HepG2 (cell line): ENCODE measurements around the gene TOMM7. TPM values are rescaled to one million over a fixed set of nuclear protein-coding genes. Genes with fewer than 3 reads are reported as not detected.
"Not testable (repeated sequence)": the region's sequence is repeated elsewhere in the genome, so short reads cannot be mapped to it uniquely, and the experiment has no call there.

Source experiments
- ATAC-seq: fragments of 200-7000 bp; cut with Tn5 transposase; 3 replicates; pipeline ENCODE4 v1.9.1; 2020; ENCODE audit warnings: mild to moderate bottlenecking, moderate library complexity
- BruUV-seq: library from RNA; stranded (reverse); fragments of 400-500 nt; replicated peaks from 2 replicates; lab custom pipeline; 2021; lab: Mats Ljungman, UMichigan
- CTCF ChIA-PET: fragments of 300-600 bp; formaldehyde crosslinking; extraction: SDS; loops from one replicate; lab custom pipeline; 2021; ENCODE audit warnings: low total read pairs, inconsistent platforms, low intra/inter-chr PET ratio; lab: Yijun Ruan, JAX
- POLR2A ChIA-PET: fragments of 350-600 bp; sonication (Branson Sonifier 250); formaldehyde crosslinking; loops from one replicate; lab custom pipeline; 2020; ENCODE audit warnings: antibody characterized with exemption, inconsistent platforms; lab: Yijun Ruan, JAX
- DNase-seq: peaks from one replicate; pipeline ENCODE4 v3.0.0-alpha.2; 2015; ENCODE audit warnings: low spot score
- FAIRE-seq: peaks from 3 replicates; lab custom pipeline; 2011; peaks lifted over from hg19 to GRCh38; lab: Jason Lieb, UNC
- H2AFZ ChIP-seq: one replicate; pipeline ENCODE4 v1.6.1; 2011; ENCODE audit warnings: low read length, inconsistent platforms
- H3K27ac ChIP-seq: fragments of 300-600 bp; 3 replicates; pipeline ENCODE4 v1.8.0; 2011; ENCODE audit warnings: mixed run types, mild to moderate bottlenecking, mixed read lengths, low read length, inconsistent platforms; ENCODE audit not compliant: insufficient read depth; ENCODE audit errors: extremely low read length
- H3K27me3 ChIP-seq, 2 experiments: fragments of 200-600 bp in 1 of 2; 2 replicates in 1 of 2; 3 replicates in 1 of 2; pipeline versions ENCODE4 v1.6.0 to v1.8.0; 2011; ENCODE audit warnings: low read length in 2 of 2, mild to moderate bottlenecking in 2 of 2, moderate library complexity in 2 of 2, inconsistent platforms in 1 of 2; ENCODE audit not compliant: insufficient read depth in 2 of 2, control insufficient read depth in 1 of 2
- H3K36me3 ChIP-seq, 2 experiments: fragments of 200-600 bp in 1 of 2; replicated peaks in 1 of 2; 2 replicates in 1 of 2; 3 replicates in 1 of 2; pipeline versions ENCODE4 v1.5.1 to v1.8.0; 2011; ENCODE audit warnings: low read length in 2 of 2, inconsistent platforms in 1 of 2; ENCODE audit not compliant: insufficient read depth in 2 of 2, control insufficient read depth in 1 of 2
- H3K4me1 ChIP-seq: 2 replicates; pipeline ENCODE4 v1.5.1; 2012; ENCODE audit warnings: low read length, inconsistent platforms; ENCODE audit not compliant: insufficient read depth
- H3K4me2 ChIP-seq: 2 replicates; pipeline ENCODE4 v1.6.0; 2011; ENCODE audit warnings: low read depth, low read length, inconsistent platforms
- H3K4me3 ChIP-seq, 3 experiments: fragments of 200-600 bp in 1 of 3; sonication (generic), shearing (Covaris generic) in 1 of 3; replicated peaks in 1 of 3; 2 replicates each; pipeline ENCODE4 v1.5.1; 2011 to 2016; ENCODE audit warnings: low read length in 3 of 3, inconsistent platforms in 2 of 3, low read depth in 2 of 3, mild to moderate bottlenecking in 2 of 3, control low read depth in 1 of 3, mixed read lengths in 1 of 3; ENCODE audit not compliant: insufficient read depth in 1 of 3
- H3K79me2 ChIP-seq: one replicate; pipeline ENCODE4 v1.6.1; 2011; ENCODE audit warnings: low read length, inconsistent platforms; ENCODE audit not compliant: insufficient read depth
- H3K9ac ChIP-seq: 2 replicates; pipeline ENCODE4 v1.6.0; 2011; ENCODE audit warnings: mild to moderate bottlenecking, low read depth, low read length, inconsistent platforms; ENCODE audit not compliant: insufficient read depth
- H3K9me3 ChIP-seq: 2 replicates; pipeline ENCODE4 v1.5.1; 2012; ENCODE audit warnings: mild to moderate bottlenecking, low read length
- H4K20me1 ChIP-seq: 2 replicates; pipeline ENCODE4 v1.6.0; 2011; ENCODE audit warnings: inconsistent platforms, mild to moderate bottlenecking, low read length, moderate library complexity; ENCODE audit not compliant: insufficient read depth
- ARNT ChIP-seq: fragments of 450-650 bp; IDR thresholded peaks from 2 replicates; pipeline ENCODE4 v1.6.1; 2017
- DDIT3 ChIP-seq: sonication (generic); formaldehyde crosslinking; IDR thresholded peaks from 2 replicates; pipeline ENCODE4 v1.4.0; 2020; ENCODE audit warnings: mild to moderate bottlenecking, missing genetic modification reagents
- EED ChIP-seq: sonication (generic); formaldehyde crosslinking; IDR thresholded peaks from 2 replicates; pipeline ENCODE4 v1.5.0; 2020; ENCODE audit warnings: mild to moderate bottlenecking, missing genetic modification reagents
- IRF2 ChIP-seq: IDR thresholded peaks from 2 replicates; pipeline ENCODE4 v1.6.1; 2018; ENCODE audit warnings: missing genetic modification reagents, missing compliant biosample characterization
- PRMT3 ChIP-seq: sonication (generic); formaldehyde crosslinking; IDR thresholded peaks from 2 replicates; pipeline ENCODE4 v1.8.1; 2022; ENCODE audit warnings: low read depth, mild to moderate bottlenecking, moderate library complexity, missing genetic modification reagents, borderline replicate concordance
- ZFP37 ChIP-seq: sonication (generic); formaldehyde crosslinking; IDR thresholded peaks from 2 replicates; pipeline ENCODE4 v1.4.0; 2020; ENCODE audit warnings: missing genetic modification reagents, borderline replicate concordance
- ZNF431 ChIP-seq: sonication (generic); formaldehyde crosslinking; IDR thresholded peaks from 2 replicates; pipeline ENCODE4 v1.9.0; 2022; ENCODE audit warnings: missing genetic modification reagents, low read depth, mild to moderate bottlenecking, borderline replicate concordance
- ZNF550 ChIP-seq: sonication (generic); formaldehyde crosslinking; IDR thresholded peaks from 2 replicates; pipeline ENCODE4 v1.4.0; 2020; ENCODE audit warnings: mild to moderate bottlenecking, missing genetic modification reagents, borderline replicate concordance
- WGBS: methylation state at CpG from one replicate; pipeline ENCODE4 v1.1.6; 2017; ENCODE audit warnings: low lambda C conversion rate; 5-methylcytosine and 5-hydroxymethylcytosine counted together
- in situ Hi-C: cut with HindIII; loops from 2 replicates; pipeline ENCODE4 v1.10.0; 2017; ENCODE audit warnings: low pct_unique_long_range_greater_than_20kb; ENCODE audit not compliant: extremely low pct_ligation_motif_present
- intact Hi-C: fragments of 100-400 bp; cut with micrococcal nuclease; formaldehyde crosslinking; loops from one replicate; pipeline ENCODE4 v1.10.0; 2022; ENCODE audit not compliant: unreplicated experiment
- polyA plus RNA-seq, 8 experiments: library from polyadenylated mRNA; depleted of rRNA in 3 of 8; stranded (reverse) in 7 of 8; unstranded in 1 of 8; fragments of >200 nt; fragmentation: Illumina TruSeq in 4 of 8; extraction: Trizol in 4 of 8; gene quantifications; 2 replicates each; pipeline versions ENCODE4 v1.2.1 to v1.2.3, GENCODE V29; 2011 to 2016; ENCODE audit warnings: low read depth in 4 of 8, missing spikeins in 1 of 8, mixed read lengths in 1 of 8; ENCODE audit not compliant: insufficient read depth in 1 of 8
- total RNA-seq, 5 experiments: library from RNA; depleted of rRNA; stranded (reverse); fragments of >200 nt; fragmentation: Illumina TruSeq; extraction: Trizol; gene quantifications; 2 replicates each; pipeline ENCODE4 v1.2.3, GENCODE V29; 2016; ENCODE audit warnings: low read depth in 1 of 5
- TF ChIP-seq, protein P1 (sequence below): IDR thresholded peaks from 2 replicates; pipeline ENCODE4 v1.6.1; 2012; ENCODE audit warnings: low read depth, low read length, improper control_type of control experiment

The TOMM7 gene
- total and polyA plus RNA-seq, 2 of the 13 experiments (the other 11 are each of a cell fraction or from before 2014, with no cell fraction given): 251 to 369 TPM

DNA sequence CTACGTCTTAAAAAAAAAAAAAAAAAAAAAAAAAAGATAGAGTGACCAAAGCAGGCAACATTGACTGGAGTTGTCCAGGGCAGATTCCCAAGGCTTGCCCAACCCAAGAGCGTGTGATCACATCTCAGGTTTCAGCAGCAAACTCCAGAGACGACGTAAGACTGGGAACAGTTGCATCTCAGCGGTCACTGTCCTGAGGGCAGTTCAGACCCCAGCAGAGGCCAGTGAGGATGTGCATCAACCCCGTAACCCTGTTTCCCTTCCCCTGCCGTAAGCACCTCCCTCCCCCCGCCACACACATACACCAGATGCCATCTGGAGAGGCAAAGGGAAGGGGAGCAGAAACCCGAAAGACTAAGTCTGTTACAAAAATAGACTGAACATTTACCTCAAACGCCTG is 19.3 kb upstream of the TOMM7 start:
- ATAC-seq (peak; percentile 28; the same call in 1 of the 3 replicates), DNase-seq (no peak), FAIRE-seq (no peak)
- Histone ChIP-seq H3K4me3 (no peak overlapping the region), H3K4me2 (no peak overlapping the region), H3K27me3 (peaks cover 1 to 13% of the 10 kb centered on the region in 2 experiments; a peak in 4 of 5 replicates), H3K9me3 (no peaks in the 10 kb centered on the region), H3K79me2 (no peaks in the 10 kb centered on the region), H3K4me1 (no peaks in the 10 kb centered on the region), H3K36me3 (no peaks in the 10 kb centered on the region), H2AFZ (no peak overlapping the region), H3K27ac (no peak overlapping the region), H3K9ac (no peak overlapping the region), H4K20me1 (no peaks in the 10 kb centered on the region)
- TF ChIP-seq PRMT3 (CRISPR knock-in tag): no peak
- in situ Hi-C loops: no loop called here
- 39% methylated on average over 10 of the region's 10 CpGs for WGBS
- POLR2A ChIA-PET: no interaction called here
- CTCF ChIA-PET: no interaction called here
- no TSS peak for BruUV-seq
- intact Hi-C loops: no loop called here

- Histone ChIP-seq H3K9me3 (no peaks in the 10 kb centered on the region), H3K4me2 (no peak overlapping the region), H3K79me2 (no peaks in the 10 kb centered on the region), H3K36me3 (no peaks in the 10 kb centered on the region), H3K4me3 (no peak overlapping the region), H3K9ac (no peak overlapping the region), H3K4me1 (no peaks in the 10 kb centered on the region), H3K27ac (no peak overlapping the region), H4K20me1 (no peaks in the 10 kb centered on the region), H3K27me3 (peaks cover 0 to 9% of the 10 kb centered on the region in 2 experiments; a peak in 2 of 5 replicates), H2AFZ (no peak overlapping the region)
- in situ Hi-C loops: no loop called here
- TF ChIP-seq EED (CRISPR knock-in tag): no peak
- no peak for TF ChIP-seq ARNT
- no peak for TF ChIP-seq ZNF550
- no peak for TF ChIP-seq ZNF431 (CRISPR knock-in tag)
- TF ChIP-seq IRF2: no peak
- TF ChIP-seq, protein P1, sequence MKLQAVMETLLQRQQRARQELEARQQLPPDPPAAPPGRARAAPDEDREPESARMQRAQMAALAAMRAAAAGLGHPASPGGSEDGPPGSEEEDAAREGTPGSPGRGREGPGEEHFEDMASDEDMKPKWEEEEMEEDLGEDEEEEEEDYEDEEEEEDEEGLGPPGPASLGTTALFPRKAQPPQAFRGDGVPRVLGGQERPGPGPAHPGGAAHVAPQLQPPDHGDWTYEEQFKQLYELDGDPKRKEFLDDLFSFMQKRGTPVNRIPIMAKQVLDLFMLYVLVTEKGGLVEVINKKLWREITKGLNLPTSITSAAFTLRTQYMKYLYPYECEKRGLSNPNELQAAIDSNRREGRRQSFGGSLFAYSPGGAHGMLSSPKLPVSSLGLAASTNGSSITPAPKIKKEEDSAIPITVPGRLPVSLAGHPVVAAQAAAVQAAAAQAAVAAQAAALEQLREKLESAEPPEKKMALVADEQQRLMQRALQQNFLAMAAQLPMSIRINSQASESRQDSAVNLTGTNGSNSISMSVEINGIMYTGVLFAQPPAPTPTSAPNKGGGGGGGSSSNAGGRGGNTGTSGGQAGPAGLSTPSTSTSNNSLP: no peak
- no peak for TF ChIP-seq ZFP37 (CRISPR knock-in tag)
- TF ChIP-seq DDIT3 (CRISPR knock-in tag): no peak
- no TSS peak for BruUV-seq
- DNase-seq: no peak
- ChIA-PET CTCF (no interaction called here), POLR2A (no interaction called here)
- no peak for FAIRE-seq
- 43% methylated on average over 6 of the region's 6 CpGs for WGBS
- no peak for ATAC-seq
- intact Hi-C loops: no loop called here
These were observed 14.7 kb upstream of the TOMM7 start for GRCh38 chr7:22837308-22837707.

DNA sequence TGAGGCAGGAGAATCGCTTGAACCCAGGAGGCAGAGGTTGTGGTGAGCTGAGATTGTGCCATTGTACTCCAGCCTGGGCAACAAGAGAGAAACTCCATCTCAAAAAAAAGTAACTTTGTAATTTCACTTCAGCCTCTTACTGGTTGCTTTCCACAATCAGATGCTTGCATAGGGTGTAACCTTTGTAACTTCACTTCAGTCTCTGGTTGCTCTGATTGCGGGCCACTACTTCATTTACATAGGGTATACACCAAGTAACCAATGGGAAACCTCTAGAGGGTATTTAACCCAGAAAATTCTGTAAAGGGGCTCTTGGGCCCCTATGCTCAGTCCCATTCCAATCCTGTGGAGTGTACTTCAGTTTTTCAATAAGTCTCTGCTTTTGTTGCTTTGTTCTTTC is 13.9 kb upstream of the TOMM7 start:
- H3K27ac ChIP-seq, in situ Hi-C loops, H2AFZ ChIP-seq, ATAC-seq, H3K36me3 ChIP-seq, H3K9me3 ChIP-seq, DNase-seq, intact Hi-C loops, H4K20me1 ChIP-seq, H3K4me2 ChIP-seq, H3K27me3 ChIP-seq, H3K9ac ChIP-seq, H3K4me1 ChIP-seq, FAIRE-seq, POLR2A ChIA-PET, CTCF ChIA-PET, H3K79me2 ChIP-seq, H3K4me3 ChIP-seq, BruUV-seq: not testable (repeated sequence)
- WGBS: 7% methylated on average over 2 of the region's 2 CpGs
